SK-N-SH (cell line): Measurements from ENCODE around the gene PUSL1. TPM values are rescaled to one million over a fixed set of nuclear protein-coding genes. Genes with fewer than 3 reads are reported as not detected.

Source experiments
- CTCF ChIA-PET: fragments of 300-600, 350-600 bp; formaldehyde crosslinking; extraction: SDS; loops from one replicate; lab custom pipeline; 2021; lab: Yijun Ruan, JAX
- POLR2A ChIA-PET: fragments of 350-600 bp; sonication (Branson Sonifier 250); formaldehyde crosslinking; extraction: SDS; loops from one replicate; lab custom pipeline; 2020; ENCODE audit warnings: antibody characterized with exemption, inconsistent platforms; lab: Yijun Ruan, JAX
- DNase-seq: peaks from one replicate; pipeline ENCODE4 v3.0.0; 2012
- H2AFZ ChIP-seq: fragments of 200-600 bp; sonication (generic); 2 replicates; pipeline ENCODE4 v1.8.1; 2016; ENCODE audit warnings: antibody characterized with exemption, mild to moderate bottlenecking, low read depth
- H3F3A ChIP-seq: fragments of 200-600 bp; sonication (generic); replicated peaks from 2 replicates; pipeline ENCODE3; 2016; ENCODE audit warnings: antibody characterized with exemption, mild to moderate bottlenecking; ENCODE audit not compliant: insufficient read depth
- H3K27ac ChIP-seq, 2 experiments: fragments of 200-500 bp in 1 of 2; fragments of 200-600 bp in 1 of 2; sonication (Bioruptor generic) in 1 of 2; sonication (generic), shearing (Covaris generic) in 1 of 2; 2 replicates each; pipeline versions ENCODE4 v1.5.1 to v1.6.1; 2014 to 2016; ENCODE audit warnings: low read depth in 2 of 2, inconsistent platforms in 1 of 2, low read length in 1 of 2, mild to moderate bottlenecking in 1 of 2, mixed read lengths in 1 of 2
- H3K27me3 ChIP-seq: fragments of 200-600 bp; sonication (generic), shearing (Covaris generic); 2 replicates; pipeline ENCODE4 v1.6.1; 2016; ENCODE audit warnings: mixed run types; ENCODE audit not compliant: insufficient read depth
- H3K36me3 ChIP-seq, 2 experiments: fragments of 200-500 bp in 1 of 2; fragments of 200-600 bp in 1 of 2; sonication (Bioruptor generic) in 1 of 2; sonication (generic) in 1 of 2; replicated peaks in 1 of 2; 2 replicates each; pipeline versions ENCODE3 to v1.5.1; 2014 to 2016; ENCODE audit warnings: low read length in 1 of 2, mild to moderate bottlenecking in 1 of 2; ENCODE audit not compliant: insufficient read depth in 2 of 2, control insufficient read depth in 1 of 2
- H3K4me1 ChIP-seq, 2 experiments: fragments of 200-500 bp in 1 of 2; fragments of 200-600 bp in 1 of 2; sonication (Bioruptor generic) in 1 of 2; sonication (generic), shearing (Covaris generic) in 1 of 2; 2 replicates each; pipeline versions ENCODE4 v1.5.1 to v1.6.1; 2014 to 2016; ENCODE audit warnings: low read depth in 1 of 2, low read length in 1 of 2, mixed run types in 1 of 2; ENCODE audit not compliant: insufficient read depth in 2 of 2, control insufficient read depth in 1 of 2
- H3K4me2 ChIP-seq: fragments of 200-600 bp; sonication (generic), shearing (Covaris generic); 2 replicates; pipeline ENCODE4 v1.6.1; 2017; ENCODE audit warnings: mixed run types
- H3K4me3 ChIP-seq, 2 experiments: fragments of 200-500 bp in 1 of 2; fragments of 200-600 bp in 1 of 2; sonication (Bioruptor generic) in 1 of 2; sonication (generic), shearing (Covaris generic) in 1 of 2; 2 replicates each; pipeline versions ENCODE4 v1.5.1 to v1.8.1; 2014 to 2016; ENCODE audit warnings: low read depth in 2 of 2, inconsistent platforms in 1 of 2, low read length in 1 of 2, mild to moderate bottlenecking in 1 of 2, mixed read lengths in 1 of 2, moderate library complexity in 1 of 2
- H3K79me2 ChIP-seq: fragments of 200-600 bp; sonication (generic); 2 replicates; pipeline ENCODE4 v1.8.1; 2017; ENCODE audit warnings: mild to moderate bottlenecking; ENCODE audit not compliant: insufficient read depth
- H3K9ac ChIP-seq: fragments of 200-600 bp; sonication (generic); 2 replicates; pipeline ENCODE4 v1.6.1; 2017; ENCODE audit warnings: mixed run types
- H3K9me2 ChIP-seq: fragments of 200-600 bp; sonication (generic); 2 replicates; pipeline ENCODE4 v1.6.1; 2017; ENCODE audit warnings: mixed run types
- H3K9me3 ChIP-seq: fragments of 200-600 bp; sonication (generic); 2 replicates; pipeline ENCODE4 v1.6.1; 2017; ENCODE audit warnings: mixed run types, mild to moderate bottlenecking, moderate library complexity
- H4K20me1 ChIP-seq: fragments of 200-600 bp; sonication (generic); 2 replicates; pipeline ENCODE4 v1.6.1; 2017; ENCODE audit warnings: mild to moderate bottlenecking, mixed run types; ENCODE audit not compliant: insufficient read depth
- ELF1 ChIP-seq: IDR thresholded peaks from 2 replicates; pipeline ENCODE4 v1.4.0; 2012
- EP300 ChIP-seq, 2 experiments: IDR thresholded peaks; 2 replicates each; pipeline versions ENCODE4 v1.4.0 to v1.6.1; 2012; ENCODE audit warnings: borderline replicate concordance in 1 of 2, low read depth in 1 of 2, low read length in 1 of 2
- EZH2phosphoT487 ChIP-seq: fragments of 200-600 bp; sonication (generic); IDR thresholded peaks from 2 replicates; pipeline ENCODE4 v1.6.1; 2017; ENCODE audit warnings: low read depth, mixed run types, mild to moderate bottlenecking, antibody characterized with exemption, moderate library complexity, borderline replicate concordance
- FOSL2 ChIP-seq: IDR thresholded peaks from 2 replicates; pipeline ENCODE4 v1.4.0; 2012; ENCODE audit warnings: low read depth, mild to moderate bottlenecking, moderate library complexity, borderline replicate concordance
- FOXM1 ChIP-seq: IDR thresholded peaks from 2 replicates; pipeline ENCODE4 v1.4.0; 2012; ENCODE audit warnings: low read depth, mild to moderate bottlenecking
- GABPA ChIP-seq: IDR thresholded peaks from 2 replicates; pipeline ENCODE4 v1.4.0; 2012; ENCODE audit warnings: low read depth, mild to moderate bottlenecking
- GATA2 ChIP-seq: sonication (generic); formaldehyde crosslinking; IDR thresholded peaks from 2 replicates; pipeline ENCODE4 v1.5.0; 2020; ENCODE audit warnings: mild to moderate bottlenecking, missing genetic modification reagents
- MEF2A ChIP-seq: IDR thresholded peaks from 2 replicates; pipeline ENCODE4 v1.4.0; 2012; ENCODE audit warnings: low read depth, borderline replicate concordance
- MXI1 ChIP-seq: IDR thresholded peaks from 2 replicates; pipeline ENCODE4 v1.6.1; 2012; ENCODE audit warnings: mild to moderate bottlenecking, low read depth, low read length, improper control_type of control experiment
- POLR2AphosphoS5 ChIP-seq: IDR thresholded peaks from 2 replicates; pipeline ENCODE4 v1.6.1; 2012; ENCODE audit warnings: low read depth, low read length
- RCOR1 ChIP-seq: fragments of 150-350 bp; IDR thresholded peaks from 2 replicates; pipeline ENCODE4 v1.6.1; 2017; ENCODE audit warnings: antibody characterized with exemption, low read length
- RFX5 ChIP-seq: IDR thresholded peaks from 2 replicates; pipeline ENCODE4 v1.6.1; 2012; ENCODE audit warnings: mild to moderate bottlenecking, improper control_type of control experiment, low read length
- RXRA ChIP-seq: IDR thresholded peaks from 2 replicates; pipeline ENCODE4 v1.4.0; 2012; ENCODE audit warnings: low read depth, mild to moderate bottlenecking, borderline replicate concordance
- SIN3A ChIP-seq: IDR thresholded peaks from 2 replicates; pipeline ENCODE4 v1.6.1; 2012; ENCODE audit warnings: low read depth, mild to moderate bottlenecking, low read length, moderate library complexity, borderline replicate concordance
- TCF12 ChIP-seq: IDR thresholded peaks from 2 replicates; pipeline ENCODE4 v1.4.0; 2012
- TEAD4 ChIP-seq: IDR thresholded peaks from 2 replicates; pipeline ENCODE4 v1.4.0; 2012; ENCODE audit warnings: mild to moderate bottlenecking, borderline replicate concordance; ENCODE audit not compliant: insufficient read depth
- WGBS: methylation state at CpG from one replicate; pipeline ENCODE4 v1.1.6; 2017; ENCODE audit warnings: low lambda C conversion rate; 5-methylcytosine and 5-hydroxymethylcytosine counted together
- polyA plus RNA-seq, 3 experiments: library from polyadenylated mRNA; depleted of rRNA; stranded (reverse); fragments of >200 nt; gene quantifications; 2 replicates each; pipeline ENCODE4 v1.2.3, GENCODE V29; 2012
- TF ChIP-seq, protein P1 (sequence below): fragments of 200-600 bp; sonication (generic); IDR thresholded peaks from 2 replicates; pipeline ENCODE4 v1.6.1; 2017; ENCODE audit warnings: antibody characterized with exemption, mild to moderate bottlenecking, moderate library complexity
- TF ChIP-seq, protein P2 (sequence below): IDR thresholded peaks from 2 replicates; pipeline ENCODE4 v1.6.1; 2012; ENCODE audit warnings: mild to moderate bottlenecking, low read depth, low read length, moderate library complexity
- TF ChIP-seq, protein P3 (sequence below): IDR thresholded peaks from 2 replicates; pipeline ENCODE4 v1.4.0; 2012; ENCODE audit warnings: low read depth, borderline replicate concordance
- TF ChIP-seq, protein P4 (sequence below): fragments of 150-350 bp; IDR thresholded peaks from 2 replicates; pipeline ENCODE4 v1.6.1; 2017; ENCODE audit warnings: antibody characterized with exemption, low read length, low read depth, borderline replicate concordance

Gene PUSL1
- polyA plus RNA-seq, 1 of the 3 experiments (the other 2 are of a cell fraction) = 19.0 TPM

DNA sequence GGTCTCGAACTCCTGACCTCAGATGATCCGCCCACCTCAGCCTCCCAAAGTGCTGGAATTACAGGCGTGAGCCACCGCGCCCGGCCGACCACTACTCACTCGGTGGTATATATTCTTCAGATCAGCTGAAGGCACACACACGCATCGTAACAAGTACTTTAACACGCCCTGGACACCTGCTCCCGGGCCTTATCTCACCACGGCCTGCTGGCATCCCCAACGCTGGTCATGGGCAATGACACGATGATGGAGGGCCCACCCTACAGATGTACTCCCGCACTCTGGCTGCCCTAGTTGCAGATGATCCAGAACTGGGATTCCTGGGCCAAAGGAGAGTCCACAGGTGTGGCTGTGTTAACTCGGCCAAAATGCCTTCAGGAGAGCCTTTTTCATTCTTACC lies 46.3 kb upstream of the PUSL1 start (continued):
- TF ChIP-seq, protein P1, sequence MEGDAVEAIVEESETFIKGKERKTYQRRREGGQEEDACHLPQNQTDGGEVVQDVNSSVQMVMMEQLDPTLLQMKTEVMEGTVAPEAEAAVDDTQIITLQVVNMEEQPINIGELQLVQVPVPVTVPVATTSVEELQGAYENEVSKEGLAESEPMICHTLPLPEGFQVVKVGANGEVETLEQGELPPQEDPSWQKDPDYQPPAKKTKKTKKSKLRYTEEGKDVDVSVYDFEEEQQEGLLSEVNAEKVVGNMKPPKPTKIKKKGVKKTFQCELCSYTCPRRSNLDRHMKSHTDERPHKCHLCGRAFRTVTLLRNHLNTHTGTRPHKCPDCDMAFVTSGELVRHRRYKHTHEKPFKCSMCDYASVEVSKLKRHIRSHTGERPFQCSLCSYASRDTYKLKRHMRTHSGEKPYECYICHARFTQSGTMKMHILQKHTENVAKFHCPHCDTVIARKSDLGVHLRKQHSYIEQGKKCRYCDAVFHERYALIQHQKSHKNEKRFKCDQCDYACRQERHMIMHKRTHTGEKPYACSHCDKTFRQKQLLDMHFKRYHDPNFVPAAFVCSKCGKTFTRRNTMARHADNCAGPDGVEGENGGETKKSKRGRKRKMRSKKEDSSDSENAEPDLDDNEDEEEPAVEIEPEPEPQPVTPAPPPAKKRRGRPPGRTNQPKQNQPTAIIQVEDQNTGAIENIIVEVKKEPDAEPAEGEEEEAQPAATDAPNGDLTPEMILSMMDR = no peak
- no peak for TF ChIP-seq EZH2phosphoT487
- TF ChIP-seq, protein P2, sequence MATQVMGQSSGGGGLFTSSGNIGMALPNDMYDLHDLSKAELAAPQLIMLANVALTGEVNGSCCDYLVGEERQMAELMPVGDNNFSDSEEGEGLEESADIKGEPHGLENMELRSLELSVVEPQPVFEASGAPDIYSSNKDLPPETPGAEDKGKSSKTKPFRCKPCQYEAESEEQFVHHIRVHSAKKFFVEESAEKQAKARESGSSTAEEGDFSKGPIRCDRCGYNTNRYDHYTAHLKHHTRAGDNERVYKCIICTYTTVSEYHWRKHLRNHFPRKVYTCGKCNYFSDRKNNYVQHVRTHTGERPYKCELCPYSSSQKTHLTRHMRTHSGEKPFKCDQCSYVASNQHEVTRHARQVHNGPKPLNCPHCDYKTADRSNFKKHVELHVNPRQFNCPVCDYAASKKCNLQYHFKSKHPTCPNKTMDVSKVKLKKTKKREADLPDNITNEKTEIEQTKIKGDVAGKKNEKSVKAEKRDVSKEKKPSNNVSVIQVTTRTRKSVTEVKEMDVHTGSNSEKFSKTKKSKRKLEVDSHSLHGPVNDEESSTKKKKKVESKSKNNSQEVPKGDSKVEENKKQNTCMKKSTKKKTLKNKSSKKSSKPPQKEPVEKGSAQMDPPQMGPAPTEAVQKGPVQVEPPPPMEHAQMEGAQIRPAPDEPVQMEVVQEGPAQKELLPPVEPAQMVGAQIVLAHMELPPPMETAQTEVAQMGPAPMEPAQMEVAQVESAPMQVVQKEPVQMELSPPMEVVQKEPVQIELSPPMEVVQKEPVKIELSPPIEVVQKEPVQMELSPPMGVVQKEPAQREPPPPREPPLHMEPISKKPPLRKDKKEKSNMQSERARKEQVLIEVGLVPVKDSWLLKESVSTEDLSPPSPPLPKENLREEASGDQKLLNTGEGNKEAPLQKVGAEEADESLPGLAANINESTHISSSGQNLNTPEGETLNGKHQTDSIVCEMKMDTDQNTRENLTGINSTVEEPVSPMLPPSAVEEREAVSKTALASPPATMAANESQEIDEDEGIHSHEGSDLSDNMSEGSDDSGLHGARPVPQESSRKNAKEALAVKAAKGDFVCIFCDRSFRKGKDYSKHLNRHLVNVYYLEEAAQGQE = no peak
- no peak for TF ChIP-seq GABPA
- no peak for TF ChIP-seq TCF12
- no peak for TF ChIP-seq MXI1
- TF ChIP-seq FOXM1 = no peak
- no peak for TF ChIP-seq RFX5
- TF ChIP-seq, protein P3, sequence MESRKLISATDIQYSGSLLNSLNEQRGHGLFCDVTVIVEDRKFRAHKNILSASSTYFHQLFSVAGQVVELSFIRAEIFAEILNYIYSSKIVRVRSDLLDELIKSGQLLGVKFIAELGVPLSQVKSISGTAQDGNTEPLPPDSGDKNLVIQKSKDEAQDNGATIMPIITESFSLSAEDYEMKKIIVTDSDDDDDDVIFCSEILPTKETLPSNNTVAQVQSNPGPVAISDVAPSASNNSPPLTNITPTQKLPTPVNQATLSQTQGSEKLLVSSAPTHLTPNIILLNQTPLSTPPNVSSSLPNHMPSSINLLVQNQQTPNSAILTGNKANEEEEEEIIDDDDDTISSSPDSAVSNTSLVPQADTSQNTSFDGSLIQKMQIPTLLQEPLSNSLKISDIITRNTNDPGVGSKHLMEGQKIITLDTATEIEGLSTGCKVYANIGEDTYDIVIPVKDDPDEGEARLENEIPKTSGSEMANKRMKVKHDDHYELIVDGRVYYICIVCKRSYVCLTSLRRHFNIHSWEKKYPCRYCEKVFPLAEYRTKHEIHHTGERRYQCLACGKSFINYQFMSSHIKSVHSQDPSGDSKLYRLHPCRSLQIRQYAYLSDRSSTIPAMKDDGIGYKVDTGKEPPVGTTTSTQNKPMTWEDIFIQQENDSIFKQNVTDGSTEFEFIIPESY = no peak
- no peak for TF ChIP-seq RXRA

DNA sequence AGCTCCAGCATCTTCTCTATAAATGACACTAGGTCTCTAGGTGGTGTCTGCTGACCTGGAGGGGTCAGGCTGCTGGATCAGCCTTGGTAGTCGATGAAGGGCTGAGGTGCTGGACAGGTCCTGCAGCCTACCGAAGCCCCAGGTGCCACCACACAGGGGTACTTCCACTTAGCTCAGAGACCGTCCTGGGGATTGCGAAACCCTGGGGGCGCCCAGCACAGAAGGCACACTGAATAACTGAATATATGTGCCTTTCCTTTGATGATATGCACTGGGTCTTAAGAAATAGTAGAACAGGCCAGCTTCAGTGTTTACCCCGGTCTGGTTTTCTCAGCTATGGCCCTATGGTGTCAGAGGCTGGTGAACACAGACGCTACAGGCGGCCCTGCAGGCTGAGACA lies 45.6 kb upstream of the PUSL1 start:
- CTCF ChIA-PET = interaction anchor here (0.6 to 1.0 kb wide), 2 partner anchors 12 to 339 kb away, joined by 4 read pairs; no protein-coding TSS in a partner anchor
- POLR2A ChIA-PET = interaction anchor here (0.7 kb wide), 1 partner anchor 142 kb away, joined by 3 read pairs; no protein-coding TSS in a partner anchor
- H3K36me3 ChIP-seq = peaks cover 19 to 58% of the 10 kb centered on the region in 2 experiments

More for the DNA sequence above, 45.6 kb upstream of the PUSL1 start:
- Histone ChIP-seq H3K4me1 (peaks cover 0 to 4% of the 10 kb centered on the region in 2 experiments; a peak in 2 of 4 replicates), H3K9me2 (no peaks in the 10 kb centered on the region), H4K20me1 (peaks cover 53% of the 10 kb centered on the region), H3K9ac (no peak overlapping the region), H3K27ac (no peak overlapping the region), H3K79me2 (peaks cover 54% of the 10 kb centered on the region), H3F3A (peaks cover 17% of the 10 kb centered on the region), H3K4me2 (no peak overlapping the region), H3K27me3 (no peaks in the 10 kb centered on the region), H3K4me3 (no peak overlapping the region), H3K9me3 (no peaks in the 10 kb centered on the region), H2AFZ (no peak overlapping the region)
- no peak for TF ChIP-seq FOSL2
- no peak for TF ChIP-seq MEF2A
- TF ChIP-seq RCOR1 = no peak
- TF ChIP-seq ELF1 = no peak
- TF ChIP-seq, protein P2 = no peak
- no peak for TF ChIP-seq TEAD4
- no peak for TF ChIP-seq RFX5
- no peak for TF ChIP-seq EP300 (IDR thresholded peaks at IDR 0.05; ENCODE audit: borderline replicate concordance in 1 of 2, low read depth in 1 of 2, low read length in 1 of 2)
- TF ChIP-seq SIN3A = no peak
- no peak for TF ChIP-seq GATA2 (CRISPR knock-in tag)
- TF ChIP-seq, protein P4, sequence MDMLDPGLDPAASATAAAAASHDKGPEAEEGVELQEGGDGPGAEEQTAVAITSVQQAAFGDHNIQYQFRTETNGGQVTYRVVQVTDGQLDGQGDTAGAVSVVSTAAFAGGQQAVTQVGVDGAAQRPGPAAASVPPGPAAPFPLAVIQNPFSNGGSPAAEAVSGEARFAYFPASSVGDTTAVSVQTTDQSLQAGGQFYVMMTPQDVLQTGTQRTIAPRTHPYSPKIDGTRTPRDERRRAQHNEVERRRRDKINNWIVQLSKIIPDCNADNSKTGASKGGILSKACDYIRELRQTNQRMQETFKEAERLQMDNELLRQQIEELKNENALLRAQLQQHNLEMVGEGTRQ = no peak
- TF ChIP-seq POLR2AphosphoS5 = no peak
- no peak for DNase-seq
- WGBS = 100% methylated on average over 3 of the region's 8 CpGs
